Measurements from ENCODE around the gene JUND. TPM values are rescaled to one million over a fixed set of nuclear protein-coding genes. Genes with fewer than 3 reads are reported as not detected.
A peak's percentile ranks its signal among the peaks of the same experiment; 100 is the strongest.

JUND gene
- total RNA-seq, 2 donors from 2014 or later = 177 to 418 TPM

DNA sequence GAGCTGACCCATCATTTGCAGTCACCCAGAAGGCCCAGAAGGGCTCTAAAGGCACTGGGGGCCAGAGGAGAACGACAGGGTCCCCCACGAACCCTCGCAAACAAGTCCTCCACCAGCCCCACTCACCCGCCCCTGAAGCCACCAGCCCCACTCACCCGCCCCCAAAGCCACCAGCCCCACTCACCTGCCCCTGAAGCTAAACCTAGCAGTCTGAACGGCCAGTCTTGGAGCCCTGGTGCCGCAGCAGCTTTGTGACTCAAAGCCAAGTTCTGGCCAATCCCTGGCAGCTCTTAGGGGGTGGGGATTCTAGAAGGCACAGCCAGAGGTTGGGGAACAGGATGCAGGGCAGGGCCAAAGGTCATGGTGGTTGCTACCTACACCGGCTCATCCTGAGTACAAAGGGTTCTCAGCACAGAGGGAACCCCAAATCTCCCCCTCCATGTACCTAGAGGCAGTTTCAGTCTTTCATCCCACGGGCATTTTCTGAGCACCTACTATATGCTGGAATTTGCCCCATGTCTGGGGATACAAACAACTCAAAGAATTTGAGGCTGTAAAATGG is 7.1 kb downstream of the JUND start, which contains the start of gene IQCN:
Gene IQCN, minus strand, starts transcription at position 234 of the 562 bp plus-strand sequence. CDS start 4,974 bp downstream, outside the sequence.
- Histone ChIP-seq H3K9me3 (no peaks in the 10 kb centered on the region), H3K4me1 (peaks cover 21% of the 10 kb centered on the region), H3K9ac (ENCODE audit: low read depth in 2 of 2, low read length in 2 of 2) (peak within 1 kb of the TSS; percentile 0 to 49), H3K36me3 (peaks cover 3% of the 10 kb centered on the region), H3K4me3 (no peak within 1 kb of the TSS), H3K27ac (peak within 1 kb of the TSS; percentile 71), H3K27me3 (no peaks in the 10 kb centered on the region)
- peak; percentile 84 for DNase-seq
- TF ChIP-seq, protein P1, sequence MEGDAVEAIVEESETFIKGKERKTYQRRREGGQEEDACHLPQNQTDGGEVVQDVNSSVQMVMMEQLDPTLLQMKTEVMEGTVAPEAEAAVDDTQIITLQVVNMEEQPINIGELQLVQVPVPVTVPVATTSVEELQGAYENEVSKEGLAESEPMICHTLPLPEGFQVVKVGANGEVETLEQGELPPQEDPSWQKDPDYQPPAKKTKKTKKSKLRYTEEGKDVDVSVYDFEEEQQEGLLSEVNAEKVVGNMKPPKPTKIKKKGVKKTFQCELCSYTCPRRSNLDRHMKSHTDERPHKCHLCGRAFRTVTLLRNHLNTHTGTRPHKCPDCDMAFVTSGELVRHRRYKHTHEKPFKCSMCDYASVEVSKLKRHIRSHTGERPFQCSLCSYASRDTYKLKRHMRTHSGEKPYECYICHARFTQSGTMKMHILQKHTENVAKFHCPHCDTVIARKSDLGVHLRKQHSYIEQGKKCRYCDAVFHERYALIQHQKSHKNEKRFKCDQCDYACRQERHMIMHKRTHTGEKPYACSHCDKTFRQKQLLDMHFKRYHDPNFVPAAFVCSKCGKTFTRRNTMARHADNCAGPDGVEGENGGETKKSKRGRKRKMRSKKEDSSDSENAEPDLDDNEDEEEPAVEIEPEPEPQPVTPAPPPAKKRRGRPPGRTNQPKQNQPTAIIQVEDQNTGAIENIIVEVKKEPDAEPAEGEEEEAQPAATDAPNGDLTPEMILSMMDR (IDR thresholded peaks at IDR 0.05) = no peak
- intact Hi-C loops (cut with DNase I) = no loop called here

DNA sequence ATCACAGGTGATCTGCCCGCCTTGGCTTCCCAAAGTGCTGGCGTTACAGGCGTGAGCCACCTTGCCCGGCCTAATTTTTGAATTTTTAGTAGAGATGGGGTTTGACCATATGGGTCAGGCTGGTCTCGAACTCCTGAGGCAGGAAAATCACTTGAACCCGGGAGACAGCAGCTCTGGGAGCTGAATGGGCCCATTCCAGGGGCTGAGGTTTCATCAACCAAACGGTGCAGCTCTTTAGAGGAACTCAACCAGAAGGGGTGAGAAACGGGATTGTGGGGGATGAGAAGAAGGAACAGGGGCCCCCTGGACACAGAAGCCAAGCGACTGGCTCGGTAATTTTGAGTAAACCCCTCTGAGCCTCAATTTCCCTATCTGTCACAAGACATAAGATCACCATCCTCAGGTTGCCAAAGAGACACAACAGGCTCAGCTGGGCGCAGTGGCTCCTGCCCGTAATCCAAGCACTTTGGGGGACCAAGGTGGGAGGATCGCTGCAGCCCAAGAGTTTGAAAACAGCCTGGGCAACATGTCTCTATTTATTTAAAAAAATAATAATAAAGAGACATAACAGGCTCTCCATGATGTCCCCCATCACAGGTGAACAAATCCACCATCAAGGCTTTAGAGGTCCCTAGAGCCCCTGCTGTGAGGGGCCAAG is 7.7 kb downstream of the JUND start:
- Histone ChIP-seq H3K9ac (ENCODE audit: low read depth in 2 of 2, low read length in 2 of 2) (peak overlapping the region in 1 of 2 donors; percentile 49), H3K27me3 (no peaks in the 10 kb centered on the region), H3K4me1 (peaks cover 16% of the 10 kb centered on the region), H3K9me3 (no peaks in the 10 kb centered on the region), H3K27ac (no peak overlapping the region), H3K36me3 (peaks cover 1% of the 10 kb centered on the region), H3K4me3 (no peak overlapping the region)
- intact Hi-C loops (cut with DNase I) = no loop called here
- TF ChIP-seq, protein P1 (IDR thresholded peaks at IDR 0.05) = no peak
- DNase-seq = no peak

DNA sequence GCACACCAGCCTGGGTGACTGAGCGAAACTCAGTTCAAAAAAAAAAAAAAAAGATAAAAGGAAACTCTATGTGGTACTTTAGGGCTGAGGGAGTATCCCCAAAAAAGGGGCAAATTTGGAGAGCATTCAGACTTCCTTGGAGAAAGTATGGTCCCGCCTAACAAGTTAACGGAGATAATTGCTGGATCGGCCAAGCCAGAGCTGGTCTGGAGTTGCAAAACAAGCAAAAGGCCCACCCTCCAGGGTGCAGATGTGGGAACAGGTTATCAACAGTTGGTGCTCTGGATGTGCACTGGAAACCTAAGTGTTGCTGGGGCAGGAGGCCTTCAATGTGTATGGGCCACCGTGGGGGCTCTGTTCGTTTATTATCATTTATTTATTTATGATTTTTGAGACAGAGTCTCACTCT is 10.0 kb downstream of the JUND start:
- peaks cover 10% of the 10 kb centered on the region for H3K4me1 ChIP-seq
- no peaks in the 10 kb centered on the region for H3K9me3 ChIP-seq
- intact Hi-C loops (cut with DNase I) = no loop called here
- H3K36me3 ChIP-seq = no peaks in the 10 kb centered on the region
- TF ChIP-seq, protein P1 (IDR thresholded peaks at IDR 0.05) = no peak
- DNase-seq = no peak
- no peak overlapping the region for H3K9ac ChIP-seq (ENCODE audit: low read depth in 2 of 2, low read length in 2 of 2)
- H3K27ac ChIP-seq = no peak overlapping the region
- H3K4me3 ChIP-seq = no peak overlapping the region
- no peaks in the 10 kb centered on the region for H3K27me3 ChIP-seq

DNA sequence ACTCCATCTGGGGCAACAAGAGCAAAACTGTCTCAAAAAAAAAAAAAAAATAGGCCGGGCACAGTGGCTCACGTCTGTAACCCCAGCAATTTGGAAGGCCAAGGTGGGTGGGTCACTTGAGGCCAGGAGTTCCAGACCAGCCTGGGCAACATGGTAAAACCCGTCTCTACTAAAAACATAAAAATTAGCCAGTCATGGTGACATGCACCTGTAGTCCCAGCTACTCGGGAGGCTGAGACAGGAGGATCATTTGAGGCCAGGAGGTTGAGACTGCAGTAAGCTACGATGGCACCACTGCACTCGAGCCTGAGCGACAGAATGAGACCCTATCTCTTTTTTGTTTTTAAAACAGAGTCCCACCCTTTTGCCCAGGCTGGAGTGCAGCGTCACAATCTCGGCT is 11.1 kb downstream of the JUND start:
- Histone ChIP-seq H3K36me3 (no peaks in the 10 kb centered on the region), H3K27me3 (no peaks in the 10 kb centered on the region), H3K9me3 (no peaks in the 10 kb centered on the region), H3K4me1 (peaks cover 1% of the 10 kb centered on the region), H3K4me3 (no peak overlapping the region), H3K27ac (no peak overlapping the region), H3K9ac (ENCODE audit: low read depth in 2 of 2, low read length in 2 of 2) (no peak overlapping the region)
- DNase-seq = no peak
- intact Hi-C loops (cut with DNase I) = no loop called here
- TF ChIP-seq, protein P1 (IDR thresholded peaks at IDR 0.05) = no peak

DNA sequence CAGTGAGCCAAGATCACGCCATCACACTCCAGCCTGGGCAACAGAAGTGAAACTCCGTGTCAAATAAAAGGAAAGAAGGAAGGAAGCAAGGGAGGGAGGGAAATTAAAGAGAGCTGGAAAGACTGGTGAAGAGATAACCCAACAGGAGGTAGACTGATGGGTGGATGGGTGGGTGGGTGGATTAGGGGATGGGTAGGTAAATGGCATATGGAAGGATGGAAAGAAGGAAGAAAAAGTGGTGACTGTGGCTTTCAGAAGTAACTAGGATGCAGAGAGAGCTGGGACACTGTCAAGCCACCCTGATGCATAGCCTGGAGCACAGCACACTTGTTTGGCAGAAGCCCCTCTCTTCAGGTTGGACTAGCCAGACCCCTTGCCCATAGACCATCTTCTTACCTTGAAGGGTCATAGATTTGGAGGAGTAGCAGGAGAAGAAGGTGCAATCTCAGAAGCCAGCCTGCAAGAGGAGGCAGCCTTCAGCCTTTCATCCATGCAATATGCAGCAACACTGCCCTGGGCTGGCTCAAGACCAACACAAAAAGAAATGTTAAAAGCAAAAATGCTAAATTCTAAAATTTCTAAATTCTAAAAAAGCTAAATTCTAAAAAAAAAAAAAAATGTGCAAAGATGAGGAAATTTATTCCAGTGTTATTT is 12.2 kb downstream of the JUND start:
- no peaks in the 10 kb centered on the region for H3K9me3 ChIP-seq
- H3K4me3 ChIP-seq = no peak overlapping the region
- H3K27me3 ChIP-seq = no peaks in the 10 kb centered on the region
- H3K9ac ChIP-seq (ENCODE audit: low read depth in 2 of 2, low read length in 2 of 2) = no peak overlapping the region
- no peaks in the 10 kb centered on the region for H3K4me1 ChIP-seq
- TF ChIP-seq, protein P1 (IDR thresholded peaks at IDR 0.05) = no peak
- DNase-seq = no peak
- intact Hi-C loops (cut with DNase I) = no loop called here
- no peak overlapping the region for H3K27ac ChIP-seq
- no peaks in the 10 kb centered on the region for H3K36me3 ChIP-seq
